Urinary bladder (tissue), 4 donors: ENCODE data around the gene TSPAN4. TPM values are rescaled to one million over a fixed set of nuclear protein-coding genes. Genes with fewer than 3 reads are reported as not detected.
A peak's percentile ranks its signal among the peaks of the same experiment; 100 is the strongest.

ENCODE experiments used
- DNase-seq: peaks from one replicate; pipeline ENCODE4 v3.0.0-alpha.2; 2015; ENCODE audit errors: extremely low spot score
- H3K27ac ChIP-seq: one replicate; pipeline ENCODE4 v1.5.1; 2013; ENCODE audit warnings: low read depth, mild to moderate bottlenecking, moderate library complexity
- H3K36me3 ChIP-seq: one replicate; pipeline ENCODE4 v1.6.1; 2013; ENCODE audit warnings: mild to moderate bottlenecking, moderate library complexity; ENCODE audit not compliant: insufficient read depth
- H3K4me1 ChIP-seq: one replicate; pipeline ENCODE4 v1.6.1; 2013; ENCODE audit warnings: mild to moderate bottlenecking, moderate library complexity; ENCODE audit not compliant: insufficient read depth
- H3K4me3 ChIP-seq: one replicate; pipeline ENCODE4 v1.5.1; 2013; ENCODE audit warnings: low read depth, low read length
- WGBS: extraction: QIAGEN DNeasy Blood & Tissue Kit; methylation state at CpG from one replicate; pipeline ENCODE4 v1.1.7; 2013; 5-methylcytosine and 5-hydroxymethylcytosine counted together
- polyA plus RNA-seq: library from polyadenylated mRNA; stranded (reverse); fragments of 200-250 nt; gene quantifications from one replicate; pipeline ENCODE4 v1.2.3, GENCODE V29; 2013
- total RNA-seq: library from RNA; depleted of rRNA; stranded (reverse); fragments of >200 nt; gene quantifications from one replicate; pipeline ENCODE4 v1.2.3, GENCODE V29; 2014
- donor health status: healthy with polysubstance abuse.
- donor health status: healthy.

Gene TSPAN4
- total and polyA plus RNA-seq, 2 donors, result 39.4 to 144 TPM

- H3K4me1 ChIP-seq, result no peaks in the 10 kb centered on the region
- DNase-seq, result no peak
- no peaks in the 10 kb centered on the region for H3K36me3 ChIP-seq
- no peak overlapping the region for H3K4me3 ChIP-seq
- 59% methylated on average over 28 of the region's 28 CpGs for WGBS
- H3K27ac ChIP-seq, result no peak overlapping the region
These were observed 8.4 kb downstream of the TSPAN4 start for GRCh38 chr11:850775-851763.

GRCh38 chr11:852762-853161, 10.1 kb downstream of the TSPAN4 start:
- 79% methylated on average over 15 of the region's 15 CpGs for WGBS
- Histone ChIP-seq H3K4me3 (no peak overlapping the region), H3K27ac (no peak overlapping the region), H3K4me1 (no peaks in the 10 kb centered on the region), H3K36me3 (no peaks in the 10 kb centered on the region)
- no peak for DNase-seq

GRCh38 chr11:853682-854448, 11.2 kb downstream of the TSPAN4 start:
- WGBS, result 90% methylated on average over 27 of the region's 27 CpGs
- Histone ChIP-seq H3K4me1 (no peaks in the 10 kb centered on the region), H3K4me3 (no peak overlapping the region), H3K27ac (no peak overlapping the region), H3K36me3 (no peaks in the 10 kb centered on the region)
- no peak for DNase-seq

GRCh38 chr11:854601-855329, 12.1 kb downstream of the TSPAN4 start:
- H3K27ac ChIP-seq, result no peak overlapping the region

GRCh38 chr11:855330-855674, 12.7 kb downstream of the TSPAN4 start:
- Histone ChIP-seq H3K36me3 (no peaks in the 10 kb centered on the region), H3K27ac (no peak overlapping the region), H3K4me1 (no peaks in the 10 kb centered on the region), H3K4me3 (no peak overlapping the region)
- 84% methylated on average over 7 of the region's 7 CpGs for WGBS
- no peak for DNase-seq

More at GRCh38 chr11:854601-855329, 12.1 kb downstream of the TSPAN4 start:
- Histone ChIP-seq H3K4me3 (no peak overlapping the region), H3K36me3 (no peaks in the 10 kb centered on the region), H3K4me1 (no peaks in the 10 kb centered on the region)
- WGBS, result 80% methylated on average over 20 of the region's 20 CpGs
- no peak for DNase-seq

- Histone ChIP-seq H3K36me3 (no peaks in the 10 kb centered on the region), H3K27ac (no peak overlapping the region), H3K4me3 (no peak overlapping the region), H3K4me1 (no peaks in the 10 kb centered on the region)
- 83% methylated on average over 12 of the region's 12 CpGs for WGBS
- no peak for DNase-seq
These were observed 13.1 kb downstream of the TSPAN4 start for GRCh38 chr11:855796-856195.

- no peaks in the 10 kb centered on the region for H3K4me1 ChIP-seq
- H3K27ac ChIP-seq, result no peak overlapping the region
- no peak overlapping the region for H3K4me3 ChIP-seq
- WGBS, result 73% methylated on average over 8 of the region's 8 CpGs
- H3K36me3 ChIP-seq, result no peaks in the 10 kb centered on the region
- DNase-seq, result no peak
These were observed 13.7 kb downstream of the TSPAN4 start for GRCh38 chr11:856397-856796.

- no peaks in the 10 kb centered on the region for H3K36me3 ChIP-seq
- 85% methylated on average over 27 of the region's 27 CpGs for WGBS
- no peak for DNase-seq
- no peaks in the 10 kb centered on the region for H3K4me1 ChIP-seq
- no peak overlapping the region for H3K27ac ChIP-seq
- H3K4me3 ChIP-seq, result no peak overlapping the region
These were observed 15.6 kb downstream of the TSPAN4 start for GRCh38 chr11:858053-858761.

GRCh38 chr11:858762-859339, 16.2 kb downstream of the TSPAN4 start:
- Histone ChIP-seq H3K4me1 (no peaks in the 10 kb centered on the region), H3K4me3 (no peak overlapping the region), H3K36me3 (no peaks in the 10 kb centered on the region), H3K27ac (no peak overlapping the region)
- 83% methylated on average over 37 of the region's 37 CpGs for WGBS
- no peak for DNase-seq

- Histone ChIP-seq H3K36me3 (no peaks in the 10 kb centered on the region), H3K4me1 (no peaks in the 10 kb centered on the region), H3K4me3 (no peak overlapping the region), H3K27ac (no peak overlapping the region)
- peak; percentile 74 for DNase-seq
- 40% methylated on average over 31 of the region's 31 CpGs for whole genome bisulfite sequencing
These were observed 16.9 kb downstream of the TSPAN4 start for GRCh38 chr11:859394-860131.

GRCh38 chr11:860234-861104, 17.8 kb downstream of the TSPAN4 start:
- H3K4me1 ChIP-seq, result no peaks in the 10 kb centered on the region
- no peak overlapping the region for H3K27ac ChIP-seq
- WGBS, result 79% methylated on average over 21 of the region's 21 CpGs

More at GRCh38 chr11:860234-861104, 17.8 kb downstream of the TSPAN4 start:
- Histone ChIP-seq H3K4me3 (no peak overlapping the region), H3K36me3 (no peaks in the 10 kb centered on the region)
- DNase-seq, result no peak
